HEK293 (cell line): ENCODE measurements around the gene PCID2.

Experiments
- CTCF ChIA-PET: fragments of 350-600 bp; formaldehyde crosslinking; extraction: SDS; loops from one replicate; lab custom pipeline; 2021; ENCODE audit warnings: antibody characterized with exemption; lab: Yijun Ruan, JAX
- POLR2A ChIA-PET: fragments of 300-600 bp; formaldehyde crosslinking; extraction: SDS; loops from one replicate; lab custom pipeline; 2020; ENCODE audit warnings: antibody characterized with exemption, inconsistent platforms; lab: Yijun Ruan, JAX
- H3K27ac ChIP-seq: fragments of 200-500 bp; sonication (Bioruptor generic); 2 replicates; pipeline ENCODE4 v1.5.1; 2014; ENCODE audit warnings: low read depth, low read length, control low read depth, inconsistent platforms; ENCODE audit errors: extremely low read depth
- H3K36me3 ChIP-seq, 2 experiments: fragments of 200-500 bp in 1 of 2; sonication (Bioruptor generic) in 1 of 2; 1 replicate in 1 of 2; 2 replicates in 1 of 2; pipeline ENCODE4 v1.5.1; 2014 to 2017; ENCODE audit warnings: inconsistent platforms in 2 of 2, low read length in 2 of 2; ENCODE audit not compliant: control insufficient read depth in 2 of 2, insufficient read depth in 1 of 2
- H3K4me1 ChIP-seq: fragments of 200-500 bp; sonication (Bioruptor generic); 2 replicates; pipeline ENCODE4 v1.5.1; 2014; ENCODE audit warnings: mild to moderate bottlenecking, low read length, inconsistent platforms; ENCODE audit not compliant: control insufficient read depth, insufficient read depth
- H3K4me3 ChIP-seq: 2 replicates; pipeline ENCODE4 v1.5.1; 2011; ENCODE audit warnings: low read depth, mild to moderate bottlenecking, control low read depth, low read length, moderate library complexity
- H3K9me3 ChIP-seq: fragments of 200-500 bp; sonication (Bioruptor generic); 2 replicates; pipeline ENCODE4 v1.5.1; 2014; ENCODE audit warnings: low read depth, low read length, inconsistent platforms; ENCODE audit not compliant: control insufficient read depth, insufficient read depth
- FEZF1 ChIP-seq: fragments of 450-650 bp; formaldehyde crosslinking; IDR thresholded peaks from 2 replicates; pipeline ENCODE4 v1.5.1; 2016; ENCODE audit warnings: missing biosample characterization, missing genetic modification characterization
- GLI2 ChIP-seq: fragments of 450-650 bp; formaldehyde crosslinking; IDR thresholded peaks from 2 replicates; pipeline ENCODE4; 2017; ENCODE audit warnings: missing biosample characterization, missing genetic modification characterization, low read depth, borderline replicate concordance
- KLF7 ChIP-seq: fragments of 450-650 bp; formaldehyde crosslinking; IDR thresholded peaks from 2 replicates; pipeline ENCODE4 v1.5.1; 2016; ENCODE audit warnings: missing biosample characterization, missing genetic modification characterization, borderline replicate concordance
- SETDB1 ChIP-seq: IDR thresholded peaks from one replicate; pipeline ENCODE4 v1.6.1; 2017; ENCODE audit warnings: mild to moderate bottlenecking, low read length, moderate library complexity, mixed read lengths; ENCODE audit not compliant: insufficient read length
- ZBTB21 ChIP-seq: fragments of 450-650 bp; formaldehyde crosslinking; IDR thresholded peaks from 2 replicates; pipeline ENCODE4 v1.5.1; 2017; ENCODE audit warnings: missing biosample characterization, missing genetic modification characterization
- ZFP69B ChIP-seq: fragments of 450-650 bp; formaldehyde crosslinking; IDR thresholded peaks from 2 replicates; pipeline ENCODE4 v1.5.1; 2016; ENCODE audit warnings: missing biosample characterization, missing genetic modification characterization
- ZNF146 ChIP-seq: fragments of 450-650 bp; formaldehyde crosslinking; IDR thresholded peaks from 2 replicates; pipeline ENCODE4 v1.5.1; 2016; ENCODE audit warnings: missing biosample characterization, missing genetic modification characterization
- ZNF175 ChIP-seq: fragments of 450-650 bp; formaldehyde crosslinking; IDR thresholded peaks from 2 replicates; pipeline ENCODE4 v1.5.1; 2016; ENCODE audit warnings: missing biosample characterization, missing genetic modification characterization
- ZNF214 ChIP-seq: fragments of 450-650 bp; formaldehyde crosslinking; IDR thresholded peaks from 2 replicates; pipeline ENCODE4 v1.5.1; 2017; ENCODE audit warnings: missing biosample characterization, mild to moderate bottlenecking, missing genetic modification characterization, borderline replicate concordance
- ZNF292 ChIP-seq: fragments of 450-650 bp; formaldehyde crosslinking; IDR thresholded peaks from 2 replicates; pipeline ENCODE4 v1.5.1; 2016; ENCODE audit warnings: low read depth, missing biosample characterization, missing genetic modification characterization, borderline replicate concordance
- ZNF394 ChIP-seq: fragments of 450-650 bp; formaldehyde crosslinking; IDR thresholded peaks from 2 replicates; pipeline ENCODE4 v1.5.1; 2016; ENCODE audit warnings: missing biosample characterization, missing genetic modification characterization, mild to moderate bottlenecking, moderate library complexity, borderline replicate concordance
- ZNF514 ChIP-seq: fragments of 450-650 bp; formaldehyde crosslinking; IDR thresholded peaks from 2 replicates; pipeline ENCODE4 v1.5.1; 2016; ENCODE audit warnings: missing biosample characterization, missing genetic modification characterization
- ZNF555 ChIP-seq: fragments of 450-650 bp; formaldehyde crosslinking; conservative IDR thresholded peaks from 2 replicates; pipeline ENCODE4 v1.5.1; 2017; ENCODE audit warnings: missing biosample characterization, mild to moderate bottlenecking, missing genetic modification characterization, inconsistent platforms
- ZNF670 ChIP-seq: fragments of 450-650 bp; formaldehyde crosslinking; IDR thresholded peaks from 2 replicates; pipeline ENCODE4 v1.5.1; 2016; ENCODE audit warnings: missing biosample characterization, missing genetic modification characterization, low read depth
- ZNF677 ChIP-seq: fragments of 450-650 bp; IDR thresholded peaks from 2 replicates; pipeline ENCODE4 v1.5.0; 2018; ENCODE audit warnings: missing biosample characterization, mild to moderate bottlenecking, missing genetic modification characterization, moderate library complexity
- ZNF747 ChIP-seq: fragments of 450-650 bp; formaldehyde crosslinking; IDR thresholded peaks from 2 replicates; pipeline ENCODE4 v1.5.1; 2016; ENCODE audit warnings: missing biosample characterization, missing genetic modification characterization
- ZNF830 ChIP-seq: fragments of 450-650 bp; IDR thresholded peaks from 2 replicates; pipeline ENCODE4 v1.5.0; 2018; ENCODE audit warnings: missing biosample characterization, missing genetic modification characterization, low read depth, mild to moderate bottlenecking, moderate library complexity
- ZSCAN30 ChIP-seq: fragments of 450-650 bp; IDR thresholded peaks from 2 replicates; pipeline ENCODE4 v1.5.1; 2018; ENCODE audit warnings: missing biosample characterization, mild to moderate bottlenecking, missing genetic modification characterization, moderate library complexity
- TF ChIP-seq, protein P1 (sequence below): fragments of 450-650 bp; formaldehyde crosslinking; IDR thresholded peaks from 2 replicates; pipeline ENCODE4 v1.5.1; 2017; ENCODE audit warnings: missing biosample characterization, missing genetic modification characterization
- TF ChIP-seq, protein P2 (sequence below): fragments of 450-650 bp; formaldehyde crosslinking; IDR thresholded peaks from 2 replicates; pipeline ENCODE4 v1.5.1; 2016; ENCODE audit warnings: missing biosample characterization, missing genetic modification characterization
- TF ChIP-seq, protein P3 (sequence below): fragments of 450-650 bp; formaldehyde crosslinking; IDR thresholded peaks from 2 replicates; pipeline ENCODE4 v1.5.1; 2017; ENCODE audit warnings: missing biosample characterization, missing genetic modification characterization
- TF ChIP-seq, protein P4 (sequence below): fragments of 450-650 bp; formaldehyde crosslinking; IDR thresholded peaks from 2 replicates; pipeline ENCODE4 v1.5.1; 2016; ENCODE audit warnings: missing biosample characterization, missing genetic modification characterization
- TF ChIP-seq, protein P5 (sequence below): fragments of 450-650 bp; formaldehyde crosslinking; IDR thresholded peaks from 2 replicates; pipeline ENCODE4 v1.5.1; 2016; ENCODE audit warnings: missing biosample characterization, missing genetic modification characterization

The PCID2 gene

DNA sequence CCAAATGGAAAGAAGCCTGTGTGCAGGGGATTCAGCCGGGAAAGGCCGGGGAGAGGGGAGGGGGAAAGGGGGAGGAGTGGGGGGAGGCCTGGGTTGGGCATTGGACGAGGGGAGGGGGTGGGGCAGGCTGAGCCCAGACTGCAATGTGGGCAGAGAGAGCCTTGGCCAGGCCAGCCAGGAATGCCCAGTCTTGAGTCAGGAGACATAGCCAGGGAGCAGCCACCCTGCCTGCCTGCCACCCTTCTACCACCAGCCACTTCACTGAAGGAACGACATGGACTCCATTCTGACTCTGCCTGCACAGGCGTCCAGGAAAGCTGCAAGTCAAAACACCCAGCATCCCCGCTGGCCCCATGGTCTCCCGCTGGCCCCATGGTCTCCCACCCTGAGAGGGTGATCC lies 49.5 kb downstream of the PCID2 start:
- TF ChIP-seq, protein P1, sequence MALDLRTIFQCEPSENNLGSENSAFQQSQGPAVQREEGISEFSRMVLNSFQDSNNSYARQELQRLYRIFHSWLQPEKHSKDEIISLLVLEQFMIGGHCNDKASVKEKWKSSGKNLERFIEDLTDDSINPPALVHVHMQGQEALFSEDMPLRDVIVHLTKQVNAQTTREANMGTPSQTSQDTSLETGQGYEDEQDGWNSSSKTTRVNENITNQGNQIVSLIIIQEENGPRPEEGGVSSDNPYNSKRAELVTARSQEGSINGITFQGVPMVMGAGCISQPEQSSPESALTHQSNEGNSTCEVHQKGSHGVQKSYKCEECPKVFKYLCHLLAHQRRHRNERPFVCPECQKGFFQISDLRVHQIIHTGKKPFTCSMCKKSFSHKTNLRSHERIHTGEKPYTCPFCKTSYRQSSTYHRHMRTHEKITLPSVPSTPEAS, result no peak
- TF ChIP-seq ZNF514 (tag by site-specific recombination), result no peak
- TF ChIP-seq, all 188 proteins: peak for 0
- CTCF ChIA-PET, result interaction anchor here (0.6 kb wide), 1 partner anchor 124 kb away, joined by 3 read pairs; no protein-coding TSS in a partner anchor
- no peak overlapping the region for H3K27ac ChIP-seq
- no peaks in the 10 kb centered on the region for H3K9me3 ChIP-seq
- POLR2A ChIA-PET, result interaction anchor here (0.7 kb wide), 1 partner anchor 197 kb away, joined by 6 read pairs; no protein-coding TSS in a partner anchor
- no peak overlapping the region for H3K4me3 ChIP-seq
- H3K4me1 ChIP-seq, result peaks cover 2% of the 10 kb centered on the region; the same call in 1 of the 2 replicates
- H3K36me3 ChIP-seq, result no peaks in the 10 kb centered on the region

DNA sequence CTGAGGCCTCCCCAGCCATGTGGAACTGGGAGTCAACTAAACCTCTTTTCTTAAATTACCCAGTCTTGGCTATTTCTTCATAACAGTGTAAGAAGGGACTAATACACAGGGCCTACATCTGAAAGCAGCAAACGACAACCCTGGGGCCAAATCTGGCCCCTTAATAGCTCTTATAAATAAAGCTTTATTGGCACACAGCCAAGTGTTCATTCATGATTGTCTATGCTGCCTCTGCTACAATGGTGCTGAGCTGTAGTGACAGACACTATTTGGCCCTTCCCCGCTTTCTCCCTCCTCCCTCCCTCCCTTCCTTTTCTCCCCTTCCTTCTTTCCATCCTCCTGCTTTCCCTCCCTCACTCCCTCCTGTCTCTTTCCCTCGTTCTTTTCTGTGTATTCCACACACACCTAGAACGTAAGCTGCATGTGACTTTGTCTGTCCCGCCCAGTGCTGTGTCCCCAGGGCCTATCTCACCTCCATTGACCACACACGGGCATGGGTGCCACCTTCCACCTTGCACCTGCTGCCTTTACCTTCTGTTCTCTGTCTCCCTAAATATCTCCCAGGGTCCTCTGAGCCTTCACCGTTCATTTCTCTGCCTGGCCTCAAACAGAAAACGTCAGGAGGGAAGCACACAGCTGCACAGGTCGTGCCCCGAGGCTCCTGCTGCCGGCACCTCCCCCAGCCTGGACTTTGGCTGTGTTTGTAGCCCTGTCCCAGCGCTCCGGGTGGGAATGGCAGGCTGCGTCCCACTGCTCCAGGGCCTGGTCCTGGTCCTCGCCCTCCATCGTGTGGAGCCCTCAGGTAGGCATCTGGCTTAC lies 50.3 kb downstream of the PCID2 start, which contains the start of gene PROZ:
Gene PROZ (plus strand): TSS at position 720 of the 819 bp plus-strand sequence. CDS start 13 bp downstream, at position 733.
- ChIA-PET POLR2A (no interaction called here), CTCF (interaction anchor here (0.7 kb wide), 1 partner anchor 24 kb away, joined by 3 read pairs; no protein-coding TSS in a partner anchor)
- Histone ChIP-seq H3K4me1 (peaks cover 2% of the 10 kb centered on the region), H3K9me3 (no peaks in the 10 kb centered on the region), H3K36me3 (no peaks in the 10 kb centered on the region), H3K4me3 (no peak within 1 kb of the TSS), H3K27ac (no peak within 1 kb of the TSS)
- TF ChIP-seq ZNF175 (tag by site-specific recombination) (no peak), ZSCAN30 (tag by site-specific recombination) (0 out of 2 replicates have a peak, but pooled peaks have one; percentile 18), ZNF214 (tag by site-specific recombination) (no peak), ZNF747 (tag by site-specific recombination) (no peak), ZNF677 (tag by site-specific recombination) (peak; percentile 44; the same call in 1 of the 2 replicates), FEZF1 (tag by site-specific recombination) (no peak), ZFP69B (tag by site-specific recombination) (no peak), ZNF555 (tag by site-specific recombination) (no peak), ZNF394 (no peak), KLF7 (tag by site-specific recombination) (no peak), ZNF146 (tag by site-specific recombination) (no peak), ZNF670 (tag by site-specific recombination) (0 out of 2 replicates have a peak, but pooled peaks have one; percentile 44), SETDB1 (no peak), GLI2 (no peak), ZBTB21 (tag by site-specific recombination) (no peak), ZNF292 (tag by site-specific recombination) (no peak), ZNF830 (tag by site-specific recombination) (0 out of 2 replicates have a peak, but pooled peaks have one; percentile 59)
- TF ChIP-seq, protein P2, sequence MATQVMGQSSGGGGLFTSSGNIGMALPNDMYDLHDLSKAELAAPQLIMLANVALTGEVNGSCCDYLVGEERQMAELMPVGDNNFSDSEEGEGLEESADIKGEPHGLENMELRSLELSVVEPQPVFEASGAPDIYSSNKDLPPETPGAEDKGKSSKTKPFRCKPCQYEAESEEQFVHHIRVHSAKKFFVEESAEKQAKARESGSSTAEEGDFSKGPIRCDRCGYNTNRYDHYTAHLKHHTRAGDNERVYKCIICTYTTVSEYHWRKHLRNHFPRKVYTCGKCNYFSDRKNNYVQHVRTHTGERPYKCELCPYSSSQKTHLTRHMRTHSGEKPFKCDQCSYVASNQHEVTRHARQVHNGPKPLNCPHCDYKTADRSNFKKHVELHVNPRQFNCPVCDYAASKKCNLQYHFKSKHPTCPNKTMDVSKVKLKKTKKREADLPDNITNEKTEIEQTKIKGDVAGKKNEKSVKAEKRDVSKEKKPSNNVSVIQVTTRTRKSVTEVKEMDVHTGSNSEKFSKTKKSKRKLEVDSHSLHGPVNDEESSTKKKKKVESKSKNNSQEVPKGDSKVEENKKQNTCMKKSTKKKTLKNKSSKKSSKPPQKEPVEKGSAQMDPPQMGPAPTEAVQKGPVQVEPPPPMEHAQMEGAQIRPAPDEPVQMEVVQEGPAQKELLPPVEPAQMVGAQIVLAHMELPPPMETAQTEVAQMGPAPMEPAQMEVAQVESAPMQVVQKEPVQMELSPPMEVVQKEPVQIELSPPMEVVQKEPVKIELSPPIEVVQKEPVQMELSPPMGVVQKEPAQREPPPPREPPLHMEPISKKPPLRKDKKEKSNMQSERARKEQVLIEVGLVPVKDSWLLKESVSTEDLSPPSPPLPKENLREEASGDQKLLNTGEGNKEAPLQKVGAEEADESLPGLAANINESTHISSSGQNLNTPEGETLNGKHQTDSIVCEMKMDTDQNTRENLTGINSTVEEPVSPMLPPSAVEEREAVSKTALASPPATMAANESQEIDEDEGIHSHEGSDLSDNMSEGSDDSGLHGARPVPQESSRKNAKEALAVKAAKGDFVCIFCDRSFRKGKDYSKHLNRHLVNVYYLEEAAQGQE, result no peak
- TF ChIP-seq, protein P3, sequence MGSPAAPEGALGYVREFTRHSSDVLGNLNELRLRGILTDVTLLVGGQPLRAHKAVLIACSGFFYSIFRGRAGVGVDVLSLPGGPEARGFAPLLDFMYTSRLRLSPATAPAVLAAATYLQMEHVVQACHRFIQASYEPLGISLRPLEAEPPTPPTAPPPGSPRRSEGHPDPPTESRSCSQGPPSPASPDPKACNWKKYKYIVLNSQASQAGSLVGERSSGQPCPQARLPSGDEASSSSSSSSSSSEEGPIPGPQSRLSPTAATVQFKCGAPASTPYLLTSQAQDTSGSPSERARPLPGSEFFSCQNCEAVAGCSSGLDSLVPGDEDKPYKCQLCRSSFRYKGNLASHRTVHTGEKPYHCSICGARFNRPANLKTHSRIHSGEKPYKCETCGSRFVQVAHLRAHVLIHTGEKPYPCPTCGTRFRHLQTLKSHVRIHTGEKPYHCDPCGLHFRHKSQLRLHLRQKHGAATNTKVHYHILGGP (tag by site-specific recombination), result 0 out of 2 replicates have a peak, but pooled peaks have one; percentile 13
- TF ChIP-seq, protein P4, sequence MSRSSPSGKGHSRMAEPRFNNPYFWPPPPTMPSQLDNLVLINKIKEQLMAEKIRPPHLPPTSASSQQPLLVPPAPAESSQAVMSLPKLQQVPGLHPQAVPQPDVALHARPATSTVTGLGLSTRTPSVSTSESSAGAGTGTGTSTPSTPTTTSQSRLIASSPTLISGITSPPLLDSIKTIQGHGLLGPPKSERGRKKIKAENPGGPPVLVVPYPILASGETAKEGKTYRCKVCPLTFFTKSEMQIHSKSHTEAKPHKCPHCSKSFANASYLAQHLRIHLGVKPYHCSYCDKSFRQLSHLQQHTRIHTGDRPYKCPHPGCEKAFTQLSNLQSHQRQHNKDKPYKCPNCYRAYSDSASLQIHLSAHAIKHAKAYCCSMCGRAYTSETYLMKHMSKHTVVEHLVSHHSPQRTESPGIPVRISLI (tag by site-specific recombination), result no peak
- TF ChIP-seq, protein P5, sequence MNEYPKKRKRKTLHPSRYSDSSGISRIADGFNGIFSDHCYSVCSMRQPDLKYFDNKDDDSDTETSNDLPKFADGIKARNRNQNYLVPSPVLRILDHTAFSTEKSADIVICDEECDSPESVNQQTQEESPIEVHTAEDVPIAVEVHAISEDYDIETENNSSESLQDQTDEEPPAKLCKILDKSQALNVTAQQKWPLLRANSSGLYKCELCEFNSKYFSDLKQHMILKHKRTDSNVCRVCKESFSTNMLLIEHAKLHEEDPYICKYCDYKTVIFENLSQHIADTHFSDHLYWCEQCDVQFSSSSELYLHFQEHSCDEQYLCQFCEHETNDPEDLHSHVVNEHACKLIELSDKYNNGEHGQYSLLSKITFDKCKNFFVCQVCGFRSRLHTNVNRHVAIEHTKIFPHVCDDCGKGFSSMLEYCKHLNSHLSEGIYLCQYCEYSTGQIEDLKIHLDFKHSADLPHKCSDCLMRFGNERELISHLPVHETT, result no peak
